GM19395 (cell line): ENCODE data around the gene FSIP1.

Experiments
- ATAC-seq: cut with Tn5 transposase; IDR thresholded peaks from one replicate; pipeline ENCODE4 v1.9.1; 2021; ENCODE audit warnings: mild to moderate bottlenecking, moderate library complexity; ENCODE audit not compliant: unreplicated experiment

The FSIP1 gene

DNA sequence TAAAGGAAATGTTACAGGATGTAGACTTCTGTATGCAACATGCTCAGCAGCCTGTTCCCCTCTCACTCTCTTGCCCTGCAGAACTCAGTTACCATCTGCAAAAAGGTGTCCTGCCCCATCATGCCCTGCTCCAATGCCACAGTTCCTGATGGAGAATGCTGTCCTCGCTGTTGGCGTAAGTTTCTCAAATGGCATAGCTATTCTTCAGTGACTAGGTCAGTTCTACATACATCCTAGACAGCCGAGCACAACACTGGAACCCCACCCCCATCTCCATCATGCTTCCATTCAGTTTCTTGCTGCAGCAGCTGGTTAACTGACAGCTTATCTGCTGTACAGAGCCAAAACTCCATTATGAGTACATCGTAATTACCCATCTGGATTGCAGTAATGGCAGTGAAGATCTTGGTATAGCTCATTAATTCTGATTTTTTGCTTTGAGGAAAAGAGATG lies 197.2 kb downstream of the FSIP1 start:
- ATAC-seq: no peak

DNA sequence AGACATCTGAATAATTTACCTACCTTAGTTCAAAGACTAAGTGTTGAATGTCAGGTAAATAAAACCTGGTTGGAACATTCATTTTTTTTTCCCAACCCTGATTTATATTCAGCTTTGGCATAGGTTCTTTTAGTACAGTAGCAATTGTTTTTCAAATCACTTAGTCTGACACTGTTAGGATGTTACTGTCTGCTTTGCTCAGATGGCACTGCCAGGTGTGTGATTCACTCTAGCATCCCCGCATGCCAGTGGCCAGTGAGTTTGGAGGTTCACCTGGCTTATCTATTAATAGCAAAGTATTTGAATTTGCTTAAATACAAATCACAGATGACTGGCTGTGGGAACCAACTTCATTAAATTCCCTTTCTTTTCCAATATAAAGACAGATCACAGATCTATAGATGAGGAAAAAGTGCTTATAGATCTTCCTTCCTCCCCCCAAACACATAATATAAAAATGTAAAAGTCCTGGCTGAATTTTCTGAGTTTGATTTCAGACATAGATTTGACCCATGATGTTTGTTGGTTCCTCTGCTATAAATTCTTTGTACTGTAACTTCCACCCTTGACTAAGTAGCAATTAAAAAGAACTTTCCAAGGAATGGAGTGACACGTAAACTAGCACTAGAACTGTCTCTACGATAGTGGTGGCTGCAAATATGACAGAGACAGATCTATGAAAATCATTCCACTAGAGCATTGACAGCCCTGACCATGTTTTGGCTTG lies 197.8 kb downstream of the FSIP1 start:
- no peak for ATAC-seq

DNA sequence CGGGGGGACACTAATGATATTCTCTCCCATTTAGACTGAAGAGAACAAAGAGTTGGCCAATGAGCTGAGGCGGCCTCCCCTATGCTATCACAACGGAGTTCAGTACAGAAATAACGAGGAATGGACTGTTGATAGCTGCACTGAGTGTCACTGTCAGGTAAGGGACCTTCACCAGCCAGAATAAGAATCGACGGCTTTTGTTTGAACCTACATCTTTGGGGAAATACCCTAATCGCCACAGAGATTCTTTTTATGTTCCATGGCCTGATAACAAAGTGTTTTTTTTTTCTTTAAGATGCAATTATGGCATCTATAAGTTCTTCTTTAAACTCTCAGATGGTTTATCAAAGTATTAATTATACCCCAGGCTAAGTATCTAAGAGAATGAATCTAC lies 198.4 kb downstream of the FSIP1 start:
- no peak for ATAC-seq

DNA sequence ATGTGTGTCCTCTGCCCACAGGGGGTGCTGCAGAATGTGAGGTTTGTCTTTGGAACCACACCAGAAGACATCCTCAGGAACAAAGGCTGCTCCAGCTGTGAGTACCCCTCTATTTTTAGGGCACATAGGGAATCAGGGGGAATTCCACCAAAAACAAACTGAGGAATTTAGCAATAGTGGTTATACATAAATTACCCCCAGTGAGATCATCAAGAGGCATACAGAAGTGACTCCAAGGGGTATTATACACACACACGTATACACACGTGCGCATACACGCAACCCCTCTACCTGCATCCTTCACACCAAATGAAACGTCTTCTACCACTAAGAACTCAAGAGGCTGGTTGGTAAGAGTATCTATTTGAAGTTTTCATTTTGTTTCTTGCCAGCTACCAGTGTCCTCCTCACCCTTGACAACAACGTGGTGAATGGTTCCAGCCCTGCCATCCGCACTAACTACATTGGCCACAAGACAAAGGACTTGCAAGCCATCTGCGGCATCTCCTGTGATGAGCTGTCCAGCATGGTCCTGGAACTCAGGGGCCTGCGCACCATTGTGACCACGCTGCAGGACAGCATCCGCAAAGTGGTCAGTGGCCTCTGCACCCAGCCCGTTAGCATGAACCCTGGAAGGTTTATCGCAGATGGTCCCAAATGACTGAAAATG lies 198.9 kb downstream of the FSIP1 start:
- ATAC-seq: no peak

DNA sequence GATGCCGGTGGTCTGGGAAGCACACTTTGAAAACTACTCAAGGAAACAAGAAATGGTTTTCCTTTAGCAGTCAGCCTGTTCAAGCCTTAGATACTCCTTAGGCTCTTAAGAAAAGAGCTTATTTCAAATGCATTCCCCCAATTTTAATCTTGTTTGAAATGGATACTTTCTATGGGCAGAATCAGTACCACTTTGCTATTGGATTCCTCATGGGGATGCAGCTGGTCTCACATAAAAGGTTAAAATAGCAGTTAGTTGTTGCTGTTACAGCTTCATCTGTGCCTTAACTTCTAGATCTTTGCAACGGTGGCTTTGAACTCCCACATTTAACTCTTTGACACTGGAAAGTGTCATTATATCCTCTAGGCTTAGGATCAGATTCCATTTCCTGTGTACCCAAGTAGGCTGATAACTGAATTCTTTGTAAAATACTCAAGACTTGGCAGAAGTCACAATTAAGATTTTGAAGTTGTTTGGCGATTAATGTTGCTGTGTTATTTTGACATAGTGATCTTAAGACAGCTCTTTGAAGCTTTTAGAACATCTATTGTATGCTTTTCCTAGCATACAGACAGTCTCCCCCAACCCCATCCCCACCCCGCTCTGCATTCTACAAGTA lies 199.6 kb downstream of the FSIP1 start:
- no peak for ATAC-seq

DNA sequence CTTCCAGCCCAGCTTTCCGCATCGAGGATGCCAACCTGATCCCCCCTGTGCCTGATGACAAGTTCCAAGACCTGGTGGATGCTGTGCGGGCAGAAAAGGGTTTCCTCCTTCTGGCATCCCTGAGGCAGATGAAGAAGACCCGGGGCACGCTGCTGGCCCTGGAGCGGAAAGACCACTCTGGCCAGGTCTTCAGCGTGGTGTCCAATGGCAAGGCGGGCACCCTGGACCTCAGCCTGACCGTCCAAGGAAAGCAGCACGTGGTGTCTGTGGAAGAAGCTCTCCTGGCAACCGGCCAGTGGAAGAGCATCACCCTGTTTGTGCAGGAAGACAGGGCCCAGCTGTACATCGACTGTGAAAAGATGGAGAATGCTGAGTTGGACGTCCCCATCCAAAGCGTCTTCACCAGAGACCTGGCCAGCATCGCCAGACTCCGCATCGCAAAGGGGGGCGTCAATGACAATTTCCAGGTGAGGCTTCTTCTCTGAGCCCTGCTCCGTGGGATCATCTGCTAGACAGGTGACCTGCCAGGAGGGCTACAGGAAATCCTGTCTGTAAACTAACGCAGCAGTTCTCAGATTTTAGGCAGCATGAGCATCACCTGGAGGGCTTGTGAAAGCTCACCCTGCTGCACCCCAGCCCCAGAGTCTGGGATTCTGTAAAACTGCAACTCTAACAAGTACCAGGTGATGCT lies 200.2 kb downstream of the FSIP1 start:
- ATAC-seq: no peak

DNA sequence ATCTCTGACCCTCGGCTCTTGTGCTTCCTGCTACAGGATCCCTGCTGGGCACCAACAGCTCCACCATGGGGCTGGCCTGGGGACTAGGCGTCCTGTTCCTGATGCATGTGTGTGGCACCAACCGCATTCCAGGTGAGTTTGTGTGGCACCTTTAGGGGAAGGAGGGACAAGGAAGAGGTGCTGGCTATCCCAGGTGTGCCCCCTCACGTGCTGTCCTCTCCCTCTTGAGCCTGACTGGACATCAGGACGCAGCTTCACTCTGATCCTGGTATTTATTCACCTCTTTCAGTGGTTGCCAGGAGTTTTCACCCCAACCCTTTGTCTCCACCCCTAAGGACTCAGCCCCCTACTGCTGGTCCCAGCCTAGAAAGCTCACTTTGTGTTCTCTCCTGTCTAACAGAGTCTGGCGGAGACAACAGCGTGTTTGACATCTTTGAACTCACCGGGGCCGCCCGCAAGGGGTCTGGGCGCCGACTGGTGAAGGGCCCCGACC lies 200.8 kb downstream of the FSIP1 start:
- ATAC-seq: no peak

DNA sequence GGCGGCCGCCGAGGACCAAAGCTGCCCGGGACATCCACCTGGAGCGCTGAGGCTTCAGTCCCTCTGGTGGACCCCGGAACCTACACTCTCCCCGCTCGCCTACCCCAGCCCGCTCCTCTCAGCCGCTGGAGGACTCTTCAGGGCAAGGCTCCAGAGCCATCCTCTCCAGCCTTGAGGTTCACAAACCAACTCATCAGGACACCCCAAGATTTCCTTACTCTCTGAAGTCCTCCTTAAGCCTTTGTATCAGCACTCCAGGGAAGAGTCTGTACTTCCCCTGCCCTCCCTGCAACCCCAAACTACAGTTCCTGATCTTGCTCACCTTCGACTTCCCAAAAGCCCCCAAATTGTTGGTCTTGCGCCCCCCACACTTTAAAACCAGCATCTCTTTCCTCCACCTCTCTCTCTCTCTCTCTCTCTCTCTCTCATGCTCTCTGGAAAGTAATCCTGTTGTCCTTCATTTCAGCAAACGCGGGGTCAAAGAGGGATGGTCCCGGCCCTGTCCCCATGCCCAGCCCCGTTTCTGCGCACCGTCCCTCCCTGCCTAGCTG lies 201.3 kb downstream of the FSIP1 start:
- ATAC-seq: no peak

DNA sequence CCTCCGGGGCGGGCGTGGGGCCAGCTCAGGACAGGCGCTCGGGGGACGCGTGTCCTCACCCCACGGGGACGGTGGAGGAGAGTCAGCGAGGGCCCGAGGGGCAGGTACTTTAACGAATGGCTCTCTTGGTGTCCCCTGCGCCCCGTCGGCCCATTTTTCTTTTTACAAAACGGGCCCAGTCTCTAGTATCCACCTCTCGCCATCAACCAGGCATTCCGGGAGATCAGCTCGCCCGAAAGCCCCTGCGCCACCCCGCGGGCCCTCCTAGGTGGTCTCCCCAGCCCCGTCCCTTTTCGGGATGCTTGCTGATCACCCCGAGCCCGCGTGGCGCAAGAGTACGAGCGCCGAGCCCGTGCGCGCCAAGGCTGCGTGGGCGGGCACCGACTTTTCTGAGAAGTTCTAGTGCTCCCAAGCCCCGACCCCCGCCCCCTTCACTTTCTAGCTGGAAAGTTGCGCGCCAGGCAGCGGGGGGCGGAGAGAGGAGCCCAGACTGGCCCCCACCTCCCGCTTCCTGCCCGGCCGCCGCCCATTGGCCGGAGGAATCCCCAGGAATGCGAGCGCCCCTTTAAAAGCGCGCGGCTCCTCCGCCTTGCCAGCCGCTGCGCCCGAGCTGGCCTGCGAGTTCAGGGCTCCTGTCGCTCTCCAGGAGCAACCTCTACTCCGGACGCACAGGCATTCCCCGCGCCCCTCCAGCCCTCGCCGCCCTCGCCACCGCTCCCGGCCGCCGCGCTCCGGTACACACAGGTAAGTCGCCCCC lies 202.0 kb downstream of the FSIP1 start, which contains the start of gene THBS1:
THBS1 (plus strand) TSS at position 595 of the 757 bp plus-strand sequence. CDS start 779 bp downstream, outside the sequence.
- ATAC-seq: peak; percentile 23

DNA sequence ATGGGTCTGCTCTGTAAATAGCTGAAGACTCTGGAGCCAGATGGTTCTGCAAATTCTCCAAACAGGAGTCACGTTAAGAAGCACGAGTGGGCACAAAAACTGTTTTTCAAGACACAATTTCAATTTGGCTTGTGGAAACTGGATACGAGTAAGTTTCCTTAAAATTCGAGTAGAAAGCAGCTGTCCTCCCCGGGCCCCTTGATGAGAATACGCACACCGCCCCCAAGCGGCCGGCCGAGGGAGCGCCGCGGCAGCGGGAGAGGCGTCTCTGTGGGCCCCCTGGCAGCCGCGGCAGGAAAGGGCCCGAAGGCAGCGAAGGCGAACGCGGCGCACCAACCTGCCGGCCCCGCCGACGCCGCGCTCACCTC lies 202.5 kb downstream of the FSIP1 start:
- ATAC-seq: peak; percentile 86

DNA sequence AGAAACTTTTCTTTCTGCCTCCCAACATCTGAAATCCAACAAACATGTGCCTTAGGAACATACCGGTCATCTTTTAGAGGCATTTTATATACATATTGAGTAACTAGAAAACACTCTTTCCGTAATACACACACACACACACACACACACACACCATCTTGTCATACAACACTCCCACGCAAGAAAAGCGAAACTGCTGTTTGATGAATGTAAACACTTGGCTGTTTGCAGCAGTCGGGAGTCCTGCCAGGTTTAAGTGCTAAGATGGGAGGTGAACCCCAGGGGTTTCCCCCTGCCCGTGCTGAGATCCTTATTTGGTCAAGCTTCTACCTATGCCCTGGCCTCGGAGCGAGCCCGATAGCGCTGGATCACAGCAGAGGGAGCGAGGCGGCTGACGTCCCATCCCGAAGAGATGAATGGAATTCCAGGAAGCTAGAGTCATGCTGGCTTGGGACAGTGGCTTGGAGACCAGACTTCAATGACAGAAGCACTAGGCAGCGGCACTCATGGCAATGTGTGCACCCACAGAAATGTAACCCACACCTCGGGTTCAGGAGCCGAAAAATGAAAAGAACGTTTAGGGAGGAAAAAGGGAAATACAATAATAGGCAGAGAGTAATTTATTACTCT lies 203.0 kb downstream of the FSIP1 start:
- ATAC-seq: peak; percentile 14

DNA sequence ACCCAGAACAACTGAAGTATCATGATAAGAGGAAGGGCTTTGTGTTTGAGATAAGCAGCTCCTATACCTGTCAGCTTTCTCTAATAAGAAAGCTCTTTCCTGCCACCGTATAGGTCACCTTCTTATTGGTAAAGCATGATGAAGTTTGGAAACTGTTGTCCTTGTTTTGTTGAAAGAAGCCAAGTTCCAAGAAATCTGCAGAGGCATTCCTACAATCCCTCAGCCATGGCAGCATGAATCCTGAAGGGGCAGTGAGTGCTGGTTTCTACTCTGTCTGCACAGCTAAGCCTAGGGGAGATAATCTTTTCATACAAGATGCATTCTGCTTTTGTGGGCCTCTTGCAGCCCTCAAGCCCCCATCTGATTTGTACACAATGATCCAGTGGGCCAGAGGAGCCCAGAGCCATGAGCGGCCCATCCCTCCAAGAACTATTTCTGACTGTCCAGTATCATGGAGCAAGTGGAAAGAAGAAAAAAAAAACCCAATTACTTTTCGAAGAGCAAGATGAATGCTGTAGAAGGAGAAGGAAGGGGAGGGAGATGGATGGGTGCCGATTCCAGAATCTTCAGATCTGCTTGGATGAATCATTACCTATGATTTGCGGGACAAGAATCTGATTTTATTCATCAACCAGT lies 203.7 kb downstream of the FSIP1 start:
- ATAC-seq: no peak

DNA sequence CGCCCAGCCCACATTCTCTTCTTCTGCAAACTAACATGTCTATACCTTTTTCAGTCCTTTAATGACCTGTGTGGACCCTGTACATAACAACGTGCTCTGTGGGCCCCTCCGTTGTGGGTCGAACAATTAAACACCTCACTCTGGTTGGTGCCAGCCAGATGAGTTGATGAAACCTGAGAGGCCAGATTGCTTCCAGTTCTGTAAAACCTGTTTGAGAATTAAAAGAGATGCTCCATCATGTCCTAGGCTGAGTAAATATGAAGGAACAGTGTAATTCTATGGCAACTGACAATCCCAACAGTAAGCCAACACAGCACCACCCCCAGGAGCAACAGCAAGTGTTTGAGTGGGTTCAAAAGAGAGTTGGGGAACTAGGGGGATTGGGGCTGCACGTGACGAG lies 207.5 kb downstream of the FSIP1 start:
- ATAC-seq: no peak

DNA sequence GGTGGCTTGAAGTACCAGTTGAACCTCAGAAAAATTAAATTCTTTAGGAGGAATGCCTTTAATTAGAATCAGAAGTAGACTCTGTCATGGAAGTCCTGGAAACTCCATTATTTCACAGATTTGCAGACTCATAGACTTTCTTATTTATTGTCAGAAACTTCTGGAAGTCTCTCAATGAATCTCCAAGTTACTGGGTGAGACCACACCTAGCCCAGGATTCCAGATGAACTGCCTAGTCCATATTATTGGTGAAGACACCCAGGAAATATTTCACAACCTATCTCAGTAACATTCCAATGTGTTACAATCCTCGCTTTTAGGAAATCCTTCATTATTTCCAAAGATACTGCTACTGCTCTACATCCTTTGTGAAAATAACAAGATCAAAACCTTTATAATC lies 208.2 kb downstream of the FSIP1 start:
- ATAC-seq: no peak

DNA sequence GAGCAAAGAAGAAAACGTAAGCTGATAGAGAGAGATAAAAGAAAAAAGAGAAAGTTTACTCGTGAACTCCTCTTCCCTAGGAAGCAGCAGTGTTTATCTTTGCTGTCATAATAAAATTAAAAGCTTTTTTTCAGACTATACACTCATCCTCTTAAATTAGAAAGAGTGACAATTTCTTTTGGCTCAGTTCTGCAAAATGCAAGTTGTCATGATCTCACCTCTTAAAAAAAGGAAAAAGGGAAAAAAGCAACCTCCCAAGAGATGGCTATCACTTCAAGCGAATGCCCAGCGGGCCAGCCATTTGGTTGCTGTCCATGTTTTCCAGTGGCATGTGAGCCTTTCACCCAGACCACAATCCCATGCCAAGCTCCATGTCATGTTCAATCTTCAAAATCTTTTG lies 208.8 kb downstream of the FSIP1 start:
- ATAC-seq: no peak

DNA sequence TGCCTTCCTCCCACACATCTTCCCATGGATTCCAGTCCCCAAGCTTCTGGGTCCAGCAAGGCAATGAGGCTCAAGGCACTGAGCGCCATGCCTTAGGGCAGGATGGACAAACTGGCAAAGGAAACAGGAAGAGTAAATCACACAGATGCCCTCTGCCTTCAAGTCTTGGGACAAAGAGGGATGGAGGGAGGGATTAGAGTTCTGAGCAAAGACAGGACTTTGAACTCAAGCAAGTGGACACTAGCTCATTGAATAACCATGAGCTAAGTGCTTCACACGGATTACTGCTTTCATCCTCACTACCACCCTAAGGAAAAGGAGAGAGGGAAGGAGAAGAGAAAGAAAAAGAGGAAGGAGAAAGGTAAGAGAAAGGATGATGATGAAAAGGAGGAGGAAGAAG lies 209.4 kb downstream of the FSIP1 start:
- ATAC-seq: no peak

DNA sequence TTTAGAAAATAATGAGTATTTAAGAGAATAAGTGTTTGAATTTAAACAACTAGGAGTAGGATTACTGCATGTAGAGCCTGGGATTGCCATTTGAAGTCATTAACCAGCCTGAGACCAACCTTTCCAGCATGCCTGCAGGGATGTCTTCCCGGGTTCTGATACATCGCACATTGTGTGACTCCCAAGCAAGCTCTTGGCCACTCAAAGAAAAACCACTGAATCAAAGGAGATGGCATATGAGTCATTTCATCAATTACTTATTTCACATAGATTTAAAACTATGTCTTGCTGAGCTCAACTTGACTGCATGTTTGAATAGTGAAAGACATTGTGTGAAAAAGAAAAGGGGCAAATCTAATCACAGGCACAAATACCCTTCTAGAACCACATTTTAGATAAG lies 216.8 kb downstream of the FSIP1 start:
- no peak for ATAC-seq

DNA sequence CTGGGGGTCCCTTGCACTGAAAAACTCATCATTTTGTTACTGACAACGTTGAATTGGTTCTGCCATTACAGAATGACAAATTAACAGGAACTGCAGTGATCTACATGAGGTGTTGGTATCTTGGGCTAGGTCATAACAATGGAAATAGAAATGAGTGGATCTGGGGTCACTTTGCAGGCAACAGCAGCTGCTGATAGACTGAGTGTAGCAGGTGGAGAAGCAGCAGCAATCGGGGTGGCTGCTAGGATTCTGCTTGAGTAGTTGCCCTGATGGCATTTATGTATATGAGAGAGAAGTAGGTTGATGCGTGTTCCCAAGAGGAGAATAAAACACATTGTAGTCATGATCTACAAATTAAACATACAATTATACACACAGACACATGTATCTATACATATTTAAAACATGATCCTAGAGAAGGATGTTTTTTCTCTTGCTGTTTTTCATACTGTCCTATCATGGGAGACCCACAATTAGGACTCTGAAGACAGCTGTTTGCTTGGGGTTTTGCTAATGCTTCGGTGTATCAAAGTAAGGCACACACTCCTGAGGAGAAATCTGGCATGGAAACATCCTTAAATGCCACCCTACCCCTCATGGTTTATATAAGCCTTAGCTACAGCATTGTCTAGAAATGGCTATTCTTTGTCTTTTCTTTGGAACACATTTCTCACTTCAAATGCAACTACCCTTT lies 217.5 kb downstream of the FSIP1 start:
- ATAC-seq: no peak

DNA sequence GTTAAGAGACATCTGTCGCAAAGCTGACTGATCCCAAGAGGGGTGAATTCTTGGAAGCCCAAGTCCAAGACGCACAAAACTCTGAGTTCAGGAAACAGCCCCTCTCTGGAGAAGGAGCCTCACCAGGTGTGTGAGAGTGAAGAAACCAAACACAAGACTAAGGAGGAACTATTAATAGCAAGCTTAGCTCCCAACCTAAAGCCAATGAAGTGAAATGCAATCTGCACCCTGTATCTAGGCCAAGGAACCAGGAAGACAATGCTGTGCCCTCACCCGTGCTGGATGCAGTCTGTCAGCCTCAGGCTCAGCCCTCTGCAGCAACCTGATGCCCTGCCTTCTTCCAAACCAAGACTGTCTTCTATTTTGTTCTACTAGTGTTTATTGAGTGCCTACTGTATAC lies 224.2 kb downstream of the FSIP1 start:
- ATAC-seq: no peak
